ENCODE results near the gene EFNB2.

GRCh38 chr13:106468744-106469590 lies 66.5 kb downstream of the EFNB2 start:
- TF ChIP-seq KLF1 (tag by site-specific recombination; IDR thresholded peaks at IDR 0.05) (no peak), ZNF138 (tag by site-specific recombination; IDR thresholded peaks at IDR 0.05; ENCODE audit: borderline replicate concordance) (no peak), TRIM28 (IDR thresholded peaks at IDR 0.05; ENCODE audit: borderline replicate concordance, low read length) (no peak)
